HUES6 (cell line): ENCODE data around the gene DPT.

Experiments
- H3K27ac ChIP-seq: 2 replicates; pipeline ENCODE4 v1.7.0; 2013; ENCODE audit warnings: low read depth, mild to moderate bottlenecking, low read length, inconsistent platforms
- H3K27me3 ChIP-seq: 2 replicates; pipeline ENCODE4 v1.6.1; 2013; ENCODE audit warnings: low read length; ENCODE audit not compliant: control insufficient read depth, insufficient read depth
- H3K36me3 ChIP-seq: 2 replicates; pipeline ENCODE4 v1.6.1; 2013; ENCODE audit warnings: low read length; ENCODE audit not compliant: control insufficient read depth, insufficient read depth
- H3K4me1 ChIP-seq: 2 replicates; pipeline ENCODE4 v1.6.1; 2013; ENCODE audit warnings: low read length; ENCODE audit not compliant: control insufficient read depth, insufficient read depth
- H3K4me3 ChIP-seq: 2 replicates; pipeline ENCODE4 v1.5.1; 2013; ENCODE audit warnings: low read depth, low read length
- H3K9ac ChIP-seq: one replicate; pipeline ENCODE4 v1.6.1; 2013; ENCODE audit warnings: mild to moderate bottlenecking, low read length
- H3K9me3 ChIP-seq: 2 replicates; pipeline ENCODE4 v1.6.1; 2013; ENCODE audit warnings: low read depth, low read length; ENCODE audit not compliant: control insufficient read depth, insufficient read depth

Gene DPT

DNA sequence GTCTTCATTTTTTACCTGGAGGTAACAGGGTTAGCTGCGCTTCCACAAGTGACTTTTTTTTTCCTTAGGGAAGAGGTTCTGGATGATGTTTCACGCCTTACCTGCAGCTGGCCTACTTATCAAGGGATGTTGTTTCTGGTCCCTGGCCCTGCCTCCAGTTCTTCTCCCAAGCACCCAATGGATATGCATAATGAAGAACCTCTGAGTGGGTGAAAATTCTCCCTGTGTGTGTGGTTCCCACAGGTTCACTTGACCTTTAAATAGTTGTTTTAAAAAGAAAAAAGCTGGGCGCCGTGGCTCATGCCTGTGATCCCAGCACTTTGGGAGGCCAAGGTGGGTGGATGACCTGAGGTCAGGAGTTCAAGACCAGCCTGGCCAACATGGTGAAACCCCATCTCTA lies 31.8 kb upstream of the DPT start:
- H3K9ac ChIP-seq: no peak overlapping the region
- no peaks in the 10 kb centered on the region; the same call in 1 of the 2 replicates for H3K4me1 ChIP-seq
- H3K27me3 ChIP-seq: no peaks in the 10 kb centered on the region
- H3K36me3 ChIP-seq: no peaks in the 10 kb centered on the region
- H3K4me3 ChIP-seq: no peak overlapping the region
- H3K27ac ChIP-seq: no peak overlapping the region
- H3K9me3 ChIP-seq: no peaks in the 10 kb centered on the region

DNA sequence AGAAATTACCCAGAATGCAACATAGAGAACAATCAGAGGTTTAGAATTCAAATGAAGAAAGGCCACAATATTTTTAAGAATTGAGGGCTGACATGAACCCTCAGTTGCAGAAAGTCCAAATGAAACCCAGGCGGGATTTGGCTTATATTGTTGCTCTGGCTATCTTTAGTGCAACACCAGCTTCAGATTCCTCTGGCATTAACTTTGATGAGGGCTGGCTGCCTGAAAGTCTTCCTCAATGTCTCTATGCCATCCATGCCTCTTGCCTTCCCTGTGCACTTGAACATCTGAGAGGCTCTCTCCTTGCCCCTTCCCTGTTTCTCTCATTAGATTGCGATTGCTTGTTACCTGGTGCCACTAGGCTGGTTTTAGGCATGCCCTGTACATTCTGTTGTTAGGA lies 31.2 kb upstream of the DPT start:
- H3K36me3 ChIP-seq: no peaks in the 10 kb centered on the region
- no peak overlapping the region for H3K4me3 ChIP-seq
- no peak overlapping the region for H3K9ac ChIP-seq
- no peaks in the 10 kb centered on the region for H3K9me3 ChIP-seq
- H3K27ac ChIP-seq: no peak overlapping the region
- no peaks in the 10 kb centered on the region for H3K27me3 ChIP-seq
- H3K4me1 ChIP-seq: no peaks in the 10 kb centered on the region; the same call in 1 of the 2 replicates

DNA sequence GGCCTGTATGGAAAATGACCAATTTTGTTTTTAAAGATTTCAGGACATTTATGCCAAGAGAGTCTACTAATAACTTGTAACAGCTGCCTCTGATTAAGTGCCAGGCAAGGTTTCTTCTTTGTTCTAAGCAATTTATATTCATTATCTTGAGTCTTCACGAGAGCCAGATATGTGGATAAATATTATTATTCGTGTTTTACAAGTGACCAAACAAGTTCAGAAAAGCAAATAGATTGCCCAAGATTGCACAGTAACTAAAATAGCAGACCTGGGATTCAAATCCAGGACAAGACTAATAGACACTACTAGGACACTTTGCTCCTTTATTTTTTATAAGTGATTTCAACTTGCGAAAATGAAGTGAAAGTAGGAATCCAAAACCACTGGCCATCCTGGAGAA lies 30.1 kb upstream of the DPT start:
- Histone ChIP-seq H3K9ac (no peak overlapping the region), H3K9me3 (no peaks in the 10 kb centered on the region), H3K4me3 (no peak overlapping the region), H3K4me1 (no peaks in the 10 kb centered on the region; the same call in 1 of the 2 replicates), H3K27me3 (no peaks in the 10 kb centered on the region), H3K36me3 (no peaks in the 10 kb centered on the region), H3K27ac (no peak overlapping the region)

DNA sequence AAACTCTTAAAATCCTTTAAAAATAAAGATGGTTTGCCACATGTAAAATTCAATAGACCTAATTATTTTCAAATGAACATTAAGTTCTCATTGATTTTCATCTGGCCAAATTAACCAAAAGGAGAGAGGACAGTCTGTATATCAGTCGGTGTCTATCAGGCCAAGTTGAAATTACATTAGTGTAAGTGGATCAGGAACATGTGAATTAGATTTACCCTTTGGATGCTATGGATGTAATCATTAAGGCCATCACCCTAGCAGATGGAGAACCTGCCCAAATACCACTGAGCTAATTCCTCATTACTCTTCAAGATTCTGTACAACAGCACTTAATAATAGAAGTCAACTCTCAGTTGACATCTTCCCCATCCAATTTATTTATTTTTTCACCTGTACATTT lies 29.5 kb upstream of the DPT start:
- Histone ChIP-seq H3K9ac (no peak overlapping the region), H3K4me3 (no peak overlapping the region), H3K27ac (no peak overlapping the region)

DNA sequence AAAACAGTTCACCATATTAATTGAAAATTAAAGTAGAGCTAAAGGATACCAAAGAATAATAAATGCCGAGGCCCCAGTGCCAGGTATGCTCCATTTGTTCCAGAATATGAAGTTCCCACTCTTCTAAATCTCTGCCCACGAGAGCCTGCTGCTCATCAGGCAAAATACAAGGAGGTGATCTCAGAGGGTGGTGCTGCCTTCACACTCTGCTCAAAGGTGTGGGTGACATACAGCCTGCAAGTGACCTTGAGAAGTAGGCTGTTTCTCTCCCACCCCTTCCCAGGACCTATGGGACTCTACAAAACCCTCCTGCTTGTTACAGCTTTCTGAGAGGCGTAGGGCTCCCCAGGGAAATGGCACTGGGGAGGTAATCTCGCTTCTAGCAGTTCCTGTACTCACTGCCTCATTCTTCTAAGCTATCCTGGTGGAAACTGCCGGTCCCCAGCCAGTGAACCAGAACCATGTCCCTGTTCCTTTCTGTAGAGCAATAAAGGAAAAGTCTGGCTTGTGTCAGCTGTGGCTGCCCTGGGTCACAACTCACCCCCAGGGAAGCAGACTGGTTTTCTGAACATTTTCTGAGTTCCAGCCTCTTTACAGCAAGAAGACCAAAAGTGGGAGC lies 26.9 kb upstream of the DPT start:
- no peak overlapping the region for H3K9ac ChIP-seq
- no peaks in the 10 kb centered on the region; the same call in 1 of the 2 replicates for H3K4me1 ChIP-seq
- H3K4me3 ChIP-seq: no peak overlapping the region
- H3K36me3 ChIP-seq: no peaks in the 10 kb centered on the region
- H3K27me3 ChIP-seq: no peaks in the 10 kb centered on the region
- H3K9me3 ChIP-seq: no peaks in the 10 kb centered on the region
- H3K27ac ChIP-seq: no peak overlapping the region

More for the DNA sequence above, 29.5 kb upstream of the DPT start:
- no peaks in the 10 kb centered on the region for H3K9me3 ChIP-seq
- H3K27me3 ChIP-seq: no peaks in the 10 kb centered on the region
- no peaks in the 10 kb centered on the region; the same call in 1 of the 2 replicates for H3K4me1 ChIP-seq
- H3K36me3 ChIP-seq: no peaks in the 10 kb centered on the region

DNA sequence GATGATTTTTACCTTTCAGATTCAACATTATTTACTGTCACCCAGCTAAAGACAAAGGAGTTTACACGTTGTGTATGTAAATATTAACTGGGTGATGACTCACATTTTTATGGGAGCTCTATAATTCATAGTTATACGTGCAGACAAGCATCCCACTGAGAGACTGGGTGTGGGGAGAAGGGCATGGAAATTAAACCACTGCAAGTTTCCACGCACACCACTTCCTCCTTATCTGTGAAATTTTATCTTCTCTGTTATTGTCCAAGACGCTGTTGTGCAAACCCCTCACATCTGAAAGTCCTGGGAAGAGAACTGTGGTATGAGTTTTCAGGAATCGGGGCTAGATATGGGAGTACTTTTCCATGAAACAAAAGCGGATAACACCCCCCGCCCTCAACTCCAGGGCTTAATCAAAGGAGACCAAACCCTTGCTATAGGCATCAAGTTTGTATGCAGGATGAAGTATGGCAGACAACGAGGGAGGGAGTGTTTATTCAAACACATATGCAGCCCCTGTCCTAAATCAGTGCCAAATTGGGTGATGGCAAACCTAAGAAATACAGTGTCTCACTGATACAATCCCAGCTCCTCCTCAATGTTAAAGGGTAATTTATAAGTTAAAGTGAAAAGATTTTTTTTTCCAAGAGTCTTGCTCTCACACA lies 23.3 kb upstream of the DPT start:
- Histone ChIP-seq H3K4me3 (no peak overlapping the region), H3K27ac (no peak overlapping the region)

DNA sequence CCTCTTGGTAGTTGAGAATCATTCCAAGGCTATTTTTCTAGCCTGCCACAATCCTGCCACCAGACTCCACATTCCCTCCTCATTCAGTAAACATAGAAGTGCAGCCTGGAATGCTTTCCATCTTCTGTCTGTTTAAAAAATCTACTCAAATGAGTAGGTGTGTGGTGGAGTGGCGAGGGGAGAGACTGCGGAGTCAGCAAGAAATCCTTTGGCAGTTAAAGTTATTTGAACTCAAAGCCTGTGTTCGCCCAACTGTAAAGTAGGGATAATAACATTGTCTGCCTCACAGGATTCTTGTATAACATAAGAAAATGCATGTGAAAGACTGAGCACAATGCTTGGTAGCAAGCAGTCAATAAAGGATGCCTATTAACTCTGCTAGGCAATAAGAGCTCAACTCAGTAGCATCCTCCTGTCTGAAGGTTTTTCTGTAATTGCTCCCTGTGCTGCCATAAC lies 22.2 kb upstream of the DPT start:
- H3K27me3 ChIP-seq: no peaks in the 10 kb centered on the region
- no peak overlapping the region for H3K27ac ChIP-seq
- no peak overlapping the region for H3K9ac ChIP-seq
- no peaks in the 10 kb centered on the region for H3K9me3 ChIP-seq
- no peaks in the 10 kb centered on the region for H3K36me3 ChIP-seq
- H3K4me3 ChIP-seq: no peak overlapping the region
- no peaks in the 10 kb centered on the region; the same call in 1 of the 2 replicates for H3K4me1 ChIP-seq

More for the DNA sequence above, 23.3 kb upstream of the DPT start:
- Histone ChIP-seq H3K27me3 (no peaks in the 10 kb centered on the region), H3K9ac (no peak overlapping the region), H3K9me3 (no peaks in the 10 kb centered on the region), H3K4me1 (no peaks in the 10 kb centered on the region; the same call in 1 of the 2 replicates), H3K36me3 (no peaks in the 10 kb centered on the region)

DNA sequence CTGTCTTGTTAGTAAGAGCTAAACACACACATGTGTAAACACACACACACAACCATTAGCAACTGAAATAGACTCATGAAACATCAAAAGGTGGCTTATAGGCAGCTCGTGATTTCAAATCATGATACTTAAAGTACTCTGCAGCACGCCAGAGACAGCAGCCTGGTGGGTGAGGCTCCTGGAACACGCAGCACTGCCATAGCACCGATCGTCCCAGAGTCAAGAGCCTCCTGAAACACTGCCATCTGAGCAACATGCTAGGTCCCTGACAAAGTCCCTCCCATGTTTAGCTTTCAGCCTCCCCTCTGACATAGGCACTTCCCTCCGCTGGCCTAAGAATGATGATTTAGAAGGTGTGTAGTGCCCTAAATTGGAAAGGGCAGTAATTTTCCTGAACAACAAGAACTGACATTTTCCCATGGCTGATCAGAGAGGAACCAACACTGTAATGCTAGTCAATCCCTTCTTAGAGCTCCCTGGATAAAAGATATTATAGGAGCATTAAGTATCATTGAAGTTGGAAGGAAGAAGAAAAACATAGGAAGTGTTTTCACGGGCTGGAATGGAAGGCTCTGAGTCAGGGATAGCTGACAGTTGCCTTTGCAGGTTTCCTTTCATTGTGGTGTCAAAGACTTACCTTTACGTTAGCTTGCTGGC lies 14.1 kb upstream of the DPT start:
- Histone ChIP-seq H3K9me3 (no peaks in the 10 kb centered on the region), H3K27ac (no peak overlapping the region), H3K27me3 (no peaks in the 10 kb centered on the region), H3K9ac (no peak overlapping the region), H3K36me3 (no peaks in the 10 kb centered on the region), H3K4me1 (no peaks in the 10 kb centered on the region), H3K4me3 (no peak overlapping the region)

DNA sequence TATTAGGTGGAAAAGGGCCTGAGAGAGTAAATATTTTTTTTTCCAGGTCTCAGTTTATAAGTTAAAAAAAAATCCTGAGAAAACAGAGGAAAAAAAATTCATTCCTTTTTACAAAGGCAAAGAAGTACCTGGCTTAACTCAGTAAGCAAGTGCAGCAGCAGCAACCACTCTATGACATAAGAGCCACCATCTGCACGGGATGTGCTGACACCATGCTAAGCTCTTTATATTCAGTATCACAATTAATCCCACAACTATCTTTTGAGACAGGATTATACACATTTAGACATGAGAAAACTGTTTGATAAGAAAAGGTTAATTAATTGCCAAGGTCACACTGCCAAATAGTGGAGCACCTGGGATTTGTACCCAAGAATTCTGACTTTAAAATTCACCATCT lies 13.4 kb upstream of the DPT start:
- Histone ChIP-seq H3K4me1 (no peaks in the 10 kb centered on the region), H3K36me3 (no peaks in the 10 kb centered on the region), H3K9ac (no peak overlapping the region), H3K9me3 (no peaks in the 10 kb centered on the region), H3K4me3 (no peak overlapping the region), H3K27me3 (no peaks in the 10 kb centered on the region), H3K27ac (no peak overlapping the region)

DNA sequence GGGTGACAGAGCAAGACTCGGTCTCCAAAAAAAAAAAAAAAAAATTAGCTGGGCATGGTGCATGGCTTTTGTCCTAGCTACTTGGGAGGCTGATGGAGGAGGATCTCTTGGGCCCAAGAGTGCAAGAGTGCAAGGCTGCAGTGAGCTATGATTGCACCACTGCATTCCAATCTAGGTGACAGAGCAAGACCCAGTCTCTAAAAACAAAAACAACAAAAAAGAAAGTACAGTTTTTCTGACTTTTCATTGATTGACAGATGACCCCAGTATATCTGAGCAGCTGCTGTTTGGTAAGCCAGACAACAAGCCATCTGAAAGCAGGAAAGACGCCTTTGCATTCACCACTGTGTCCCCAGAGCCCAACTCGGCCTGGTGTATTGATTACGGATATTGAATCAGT lies 10.9 kb upstream of the DPT start:
- Histone ChIP-seq H3K9me3 (no peaks in the 10 kb centered on the region), H3K36me3 (no peaks in the 10 kb centered on the region), H3K4me3 (no peak overlapping the region), H3K9ac (no peak overlapping the region), H3K4me1 (no peaks in the 10 kb centered on the region), H3K27ac (no peak overlapping the region), H3K27me3 (no peaks in the 10 kb centered on the region)

DNA sequence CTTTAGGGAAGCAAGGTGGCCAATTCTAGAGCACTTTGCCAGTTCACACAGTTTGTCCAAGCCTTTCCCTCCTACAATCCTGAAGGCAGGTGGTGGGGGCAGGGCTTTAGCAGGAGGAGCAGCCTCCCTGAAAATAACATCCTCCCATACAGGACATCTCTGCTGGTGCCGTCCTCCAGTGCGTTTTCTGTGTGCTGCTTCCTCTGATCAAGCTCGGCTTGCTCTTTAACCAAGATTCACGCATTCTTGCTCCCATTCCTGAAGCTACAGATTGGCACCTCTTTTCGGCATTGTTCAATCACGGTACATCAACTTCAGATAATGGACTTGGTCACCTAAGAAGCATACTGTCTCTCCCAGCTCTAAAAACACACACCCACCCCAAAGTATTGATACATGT lies 7.5 kb upstream of the DPT start:
- H3K27ac ChIP-seq: no peak overlapping the region

More for the DNA sequence above, 7.5 kb upstream of the DPT start:
- Histone ChIP-seq H3K9me3 (no peaks in the 10 kb centered on the region), H3K36me3 (no peaks in the 10 kb centered on the region), H3K9ac (no peak overlapping the region), H3K4me1 (no peaks in the 10 kb centered on the region), H3K4me3 (no peak overlapping the region), H3K27me3 (no peaks in the 10 kb centered on the region)
